BJ (cell line): ENCODE measurements around the gene FOXF1. TPM values are rescaled to one million over a fixed set of nuclear protein-coding genes. Genes with fewer than 3 reads are reported as not detected.

Experiments
- CTCF ChIA-PET: fragments of 350-600 bp; formaldehyde crosslinking; extraction: SDS; loops from one replicate; lab custom pipeline; 2021; ENCODE audit warnings: antibody characterized with exemption, inconsistent platforms; lab: Yijun Ruan, JAX
- POLR2A ChIA-PET: fragments of 300-600 bp; sonication (Branson Sonifier 250); formaldehyde crosslinking; extraction: SDS; loops from one replicate; lab custom pipeline; 2021; ENCODE audit warnings: antibody characterized with exemption; lab: Charles Lee
- DNase-seq: peaks from one replicate; pipeline ENCODE4 v3.0.0-alpha.2; 2011; ENCODE audit warnings: low read depth
- H3K27me3 ChIP-seq: 2 replicates; pipeline ENCODE4 v1.6.0; 2011; ENCODE audit warnings: low read length; ENCODE audit not compliant: control insufficient read depth, insufficient read depth
- H3K36me3 ChIP-seq: 2 replicates; pipeline ENCODE4 v1.5.1; 2011; ENCODE audit warnings: low read length; ENCODE audit not compliant: control insufficient read depth, insufficient read depth
- H3K4me3 ChIP-seq: 2 replicates; pipeline ENCODE4 v1.5.1; 2011; ENCODE audit warnings: low read depth, mild to moderate bottlenecking, control low read depth, low read length
- CTCF ChIP-seq: IDR thresholded peaks from 2 replicates; pipeline ENCODE4 v1.5.1; 2011; ENCODE audit warnings: low read depth, mild to moderate bottlenecking, control low read depth, inconsistent platforms, low read length, moderate library complexity; ENCODE audit not compliant: insufficient read depth
- polyA plus RNA-seq: library from polyadenylated mRNA; depleted of rRNA; stranded (reverse); fragments of >200 nt; gene quantifications from 2 replicates; pipeline ENCODE4 v1.2.3, GENCODE V29; 2011

The FOXF1 gene
- polyA plus RNA-seq, 1 experiment: 7.7 TPM

- POLR2A ChIA-PET: no interaction called here
- H3K27me3 ChIP-seq: peaks cover 19% of the 10 kb centered on the region
- DNase-seq: no peak
- CTCF ChIA-PET: no interaction called here
- H3K36me3 ChIP-seq: no peaks in the 10 kb centered on the region
- TF ChIP-seq CTCF: no peak
- H3K4me3 ChIP-seq: no peak overlapping the region
Measured at GRCh38 chr16:86495756-86496261, 14.5 kb upstream of the FOXF1 start.

- no peak for TF ChIP-seq CTCF
- no peak overlapping the region for H3K4me3 ChIP-seq
- peaks cover 22% of the 10 kb centered on the region for H3K27me3 ChIP-seq
- POLR2A ChIA-PET: no interaction called here
- DNase-seq: no peak
- CTCF ChIA-PET: no interaction called here
- no peaks in the 10 kb centered on the region; the same call in 1 of the 2 replicates for H3K36me3 ChIP-seq
Measured at GRCh38 chr16:86496262-86496928, 13.9 kb upstream of the FOXF1 start.

- DNase-seq: no peak
- H3K4me3 ChIP-seq: no peak overlapping the region
- no peak for TF ChIP-seq CTCF
- H3K27me3 ChIP-seq: peaks cover 27% of the 10 kb centered on the region
- ChIA-PET POLR2A (no interaction called here), CTCF (no interaction called here)
- H3K36me3 ChIP-seq: no peaks in the 10 kb centered on the region; the same call in 1 of the 2 replicates
Measured at GRCh38 chr16:86496929-86497461, 13.3 kb upstream of the FOXF1 start.

- Histone ChIP-seq H3K27me3 (peaks cover 28% of the 10 kb centered on the region), H3K4me3 (no peak overlapping the region), H3K36me3 (no peaks in the 10 kb centered on the region; the same call in 1 of the 2 replicates)
- no peak for TF ChIP-seq CTCF
- ChIA-PET POLR2A (interaction anchor here (0.7 kb wide), 1 partner anchor 257 kb away, joined by 9 read pairs; no protein-coding TSS in a partner anchor), CTCF (no interaction called here)
- no peak for DNase-seq
Measured at GRCh38 chr16:86497551-86498021, 12.7 kb upstream of the FOXF1 start.

GRCh38 chr16:86498155-86498670 is 12.1 kb upstream of the FOXF1 start:
- POLR2A ChIA-PET: no interaction called here
- Histone ChIP-seq H3K36me3 (no peaks in the 10 kb centered on the region; the same call in 1 of the 2 replicates), H3K27me3 (peaks cover 28% of the 10 kb centered on the region), H3K4me3 (no peak overlapping the region)
- CTCF ChIA-PET: interaction anchor here (1.4 kb wide), 1 partner anchor 246 kb away, joined by 3 read pairs; no protein-coding TSS in a partner anchor
- TF ChIP-seq CTCF: 0 out of 2 replicates have a peak, but pooled peaks have one; percentile 18
- no peak for DNase-seq
